Duodenal mucosa (tissue), 2 donors: ENCODE results near the gene MATCAP1.

Source experiments
- H3K27ac ChIP-seq: one replicate; pipeline ENCODE4 v1.7.0; 2013; ENCODE audit warnings: low read depth, low read length
- H3K27me3 ChIP-seq, 2 donors: one replicate each; pipeline ENCODE4 v1.7.0; 2013; ENCODE audit warnings: low read length in 2 of 2, control low read depth in 1 of 2; ENCODE audit not compliant: insufficient read depth in 2 of 2, control insufficient read depth in 1 of 2
- H3K36me3 ChIP-seq, 2 donors: one replicate each; pipeline ENCODE4 v1.7.0; 2013; ENCODE audit warnings: low read length in 2 of 2, control low read depth in 1 of 2; ENCODE audit not compliant: insufficient read depth in 2 of 2, control insufficient read depth in 1 of 2
- H3K4me1 ChIP-seq, 2 donors: one replicate each; pipeline ENCODE4 v1.7.0; 2013; ENCODE audit warnings: low read length in 2 of 2, control low read depth in 1 of 2; ENCODE audit not compliant: insufficient read depth in 2 of 2, control insufficient read depth in 1 of 2
- H3K4me3 ChIP-seq, 2 donors: one replicate each; pipeline ENCODE4 v1.7.0; 2013; ENCODE audit warnings: low read length in 2 of 2, low read depth in 1 of 2
- H3K9ac ChIP-seq, 2 donors: one replicate each; pipeline ENCODE4 v1.7.0; 2013; ENCODE audit warnings: low read length in 2 of 2, low read depth in 1 of 2
- H3K9me3 ChIP-seq, 2 donors: one replicate each; pipeline ENCODE4 v1.7.0; 2013; ENCODE audit warnings: low read length in 2 of 2, control low read depth in 1 of 2; ENCODE audit not compliant: control insufficient read depth in 1 of 2

Gene MATCAP1

DNA sequence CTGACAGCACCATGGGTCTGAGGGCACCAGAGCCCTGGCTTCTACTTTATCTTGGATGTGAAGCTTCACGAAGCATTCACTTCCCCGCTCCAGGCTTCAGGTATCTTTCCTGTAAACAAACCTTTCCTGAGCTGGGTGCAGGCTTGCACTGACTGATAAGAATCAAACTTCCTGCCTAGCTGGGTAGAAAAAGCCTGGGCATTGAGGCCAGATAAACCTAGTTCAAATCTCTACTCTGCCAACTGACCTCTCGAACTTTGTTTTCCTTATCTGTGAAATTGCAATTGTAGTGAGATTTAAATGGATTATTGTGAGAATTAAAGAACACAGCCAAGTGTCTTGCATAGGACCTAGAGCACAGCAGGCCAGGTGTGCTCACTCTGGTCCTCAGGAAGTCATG lies 40.2 kb upstream of the MATCAP1 start:
- Histone ChIP-seq H3K9ac (peak overlapping the region in 1 of 2 donors; percentile 17), H3K36me3 (peaks cover 4 to 11% of the 10 kb centered on the region in 2 donors), H3K27ac (no peak overlapping the region)

DNA sequence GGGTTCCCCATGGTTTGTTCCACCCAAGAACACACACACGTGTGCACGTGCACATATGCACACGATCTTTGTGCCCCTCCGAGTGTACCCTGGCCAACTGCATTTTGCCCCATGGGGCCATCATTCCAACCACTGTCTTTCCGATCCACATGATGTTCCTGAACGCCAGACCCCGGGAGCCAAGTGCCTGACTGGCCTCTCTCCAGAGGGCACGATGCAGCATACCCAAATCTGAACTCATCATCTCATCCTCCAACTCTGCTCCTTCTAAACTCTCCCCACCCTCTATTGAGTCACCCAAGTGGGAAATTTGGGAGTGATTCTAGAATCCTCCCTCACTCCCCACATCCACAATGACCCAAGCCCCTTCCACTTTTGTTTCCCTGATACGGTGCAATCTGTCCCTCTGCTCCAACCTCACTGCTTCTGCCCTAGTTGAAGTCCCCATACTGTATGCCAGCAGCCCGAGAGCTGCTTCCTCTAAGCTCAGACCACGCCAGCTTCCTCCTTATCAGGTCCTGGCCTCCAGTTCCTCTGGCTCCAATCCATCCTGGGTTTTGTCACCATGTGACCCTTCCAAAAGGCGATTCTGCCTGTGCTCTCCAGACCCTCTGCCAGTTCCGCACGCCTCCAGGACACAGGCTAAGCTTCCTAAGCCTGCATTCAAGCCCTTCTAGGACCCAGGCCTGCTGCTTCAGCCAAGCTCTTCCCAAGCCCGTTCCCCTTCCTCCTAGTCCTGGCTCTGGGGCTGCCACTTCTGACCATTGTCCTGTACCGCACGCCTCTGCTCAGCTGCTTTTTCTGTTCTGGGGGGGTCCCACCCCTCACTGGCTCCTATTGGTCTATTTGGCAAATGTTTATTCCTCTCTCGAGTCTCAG lies 33.1 kb upstream of the MATCAP1 start:
- Histone ChIP-seq H3K4me1 (peaks cover 6 to 22% of the 10 kb centered on the region in 2 donors), H3K27me3 (no peaks in the 10 kb centered on the region), H3K4me3 (peak overlapping the region in 1 of 2 donors; percentile 20), H3K36me3 (no peaks in the 10 kb centered on the region), H3K27ac (no peak overlapping the region), H3K9me3 (no peaks in the 10 kb centered on the region), H3K9ac (no peak overlapping the region)

More for the DNA sequence above, 40.2 kb upstream of the MATCAP1 start:
- H3K4me3 ChIP-seq, result no peak overlapping the region
- no peaks in the 10 kb centered on the region for H3K27me3 ChIP-seq
- H3K9me3 ChIP-seq, result no peaks in the 10 kb centered on the region
- H3K4me1 ChIP-seq, result peaks cover 41 to 43% of the 10 kb centered on the region in 2 donors

DNA sequence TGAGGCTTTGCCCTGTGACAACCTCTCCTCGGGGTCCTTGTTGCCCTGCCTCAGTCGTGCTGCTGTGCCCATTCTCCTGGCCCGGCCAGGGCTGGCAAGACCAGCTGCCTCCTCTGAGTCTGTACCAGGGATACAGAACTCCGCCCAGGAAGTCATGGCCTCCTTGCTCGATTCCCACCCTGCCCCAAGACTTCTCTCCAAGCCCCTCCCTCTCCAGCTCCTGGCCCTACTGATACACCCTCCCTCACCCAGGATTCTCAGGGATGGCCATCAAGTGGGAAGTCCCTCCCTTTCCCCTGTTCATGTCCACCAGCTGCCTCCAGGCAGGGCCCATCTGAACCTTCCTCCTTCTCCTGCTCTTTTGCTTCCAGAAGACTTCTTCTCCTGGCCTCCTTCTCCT lies 31.9 kb upstream of the MATCAP1 start:
- H3K9me3 ChIP-seq, result no peaks in the 10 kb centered on the region
- H3K4me3 ChIP-seq, result no peak overlapping the region
- peaks cover 6 to 22% of the 10 kb centered on the region in 2 donors for H3K4me1 ChIP-seq
- H3K27ac ChIP-seq, result no peak overlapping the region
- H3K9ac ChIP-seq, result no peak overlapping the region
- no peaks in the 10 kb centered on the region for H3K27me3 ChIP-seq
- H3K36me3 ChIP-seq, result no peaks in the 10 kb centered on the region

DNA sequence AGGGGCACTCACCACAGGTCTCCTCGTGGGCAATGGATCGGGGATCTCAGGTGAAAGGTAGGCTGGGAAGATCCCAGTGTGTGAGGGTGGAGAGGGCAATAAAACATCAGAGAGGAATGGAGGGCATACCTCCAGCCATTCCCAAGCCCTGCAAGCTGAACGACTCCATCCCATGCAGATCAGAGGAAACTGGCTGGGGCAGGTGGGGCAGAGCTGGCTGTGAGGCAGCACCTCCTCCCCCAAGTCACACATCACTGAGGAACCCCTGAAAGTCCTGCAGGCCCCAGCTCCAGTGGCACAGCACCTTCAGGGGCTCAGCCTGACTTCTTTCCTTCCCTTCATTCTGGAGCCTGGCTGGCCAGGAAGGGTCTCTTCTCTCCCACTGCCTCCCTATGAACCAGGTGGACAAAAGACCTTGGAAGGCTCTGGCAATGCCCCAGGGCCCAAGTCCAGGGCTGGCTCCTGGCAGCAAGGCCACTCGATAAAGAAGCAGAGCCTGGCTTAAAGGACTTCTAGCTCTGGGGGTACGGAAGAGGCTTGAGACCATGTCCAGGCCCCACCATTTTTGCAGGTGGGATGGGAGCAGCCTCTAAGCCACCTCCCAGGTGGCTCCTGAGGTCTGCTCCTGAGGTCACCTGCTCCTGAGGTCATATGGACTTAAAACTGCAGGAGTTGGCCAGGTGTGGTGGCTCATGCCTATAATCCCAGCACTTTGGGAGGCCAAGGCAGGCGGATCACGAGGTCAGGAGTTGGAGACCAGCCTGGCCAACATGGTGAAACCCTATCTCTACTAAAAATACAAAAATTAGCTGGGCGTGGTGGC lies 29.6 kb upstream of the MATCAP1 start:
- Histone ChIP-seq H3K4me1 (peaks cover 6 to 22% of the 10 kb centered on the region in 2 donors), H3K27me3 (no peaks in the 10 kb centered on the region), H3K4me3 (no peak overlapping the region), H3K36me3 (no peaks in the 10 kb centered on the region), H3K9me3 (no peaks in the 10 kb centered on the region), H3K27ac (no peak overlapping the region), H3K9ac (no peak overlapping the region)

DNA sequence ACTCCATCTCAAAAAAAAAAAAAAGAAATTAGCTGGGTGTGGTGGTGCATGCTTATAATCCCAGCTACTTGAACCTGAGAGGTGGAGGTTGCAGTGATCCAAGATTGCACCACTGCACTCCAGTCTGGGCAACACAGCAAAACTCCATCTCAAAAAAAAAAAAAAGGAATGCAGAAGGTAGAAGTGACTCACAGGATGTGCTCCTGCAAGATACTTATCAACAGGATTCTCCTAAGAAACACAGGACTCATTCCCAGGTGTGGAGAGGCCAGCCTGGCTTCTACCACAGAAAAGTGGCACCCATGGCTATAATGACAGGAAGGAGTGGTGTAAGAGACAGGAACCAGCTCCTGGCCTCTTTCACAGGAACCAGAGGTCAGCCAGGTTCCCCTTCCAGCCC lies 29.0 kb upstream of the MATCAP1 start:
- Histone ChIP-seq H3K9ac (no peak overlapping the region), H3K27ac (no peak overlapping the region)

DNA sequence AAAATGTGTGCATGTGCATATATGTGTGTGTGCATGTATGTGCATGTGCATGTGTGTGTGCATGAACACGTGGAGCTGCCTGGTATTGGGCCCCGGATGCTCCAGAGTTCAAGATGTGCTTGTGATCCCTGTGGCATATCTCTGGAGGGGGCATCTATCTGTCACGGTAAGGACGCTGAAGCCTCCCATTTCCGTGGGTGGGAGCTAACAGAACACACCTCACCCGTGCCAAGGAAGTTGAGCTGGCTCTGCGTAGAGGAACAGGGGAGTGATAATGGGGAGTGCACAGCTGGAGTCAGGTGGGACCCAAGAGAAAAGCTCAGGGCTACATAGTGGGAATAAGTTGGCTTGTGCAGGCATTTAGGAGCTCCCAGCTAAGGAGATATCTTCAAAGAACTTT lies 27.9 kb upstream of the MATCAP1 start:
- H3K9ac ChIP-seq, result no peak overlapping the region
- no peak overlapping the region for H3K4me3 ChIP-seq
- no peak overlapping the region for H3K27ac ChIP-seq
- H3K9me3 ChIP-seq, result no peaks in the 10 kb centered on the region
- H3K27me3 ChIP-seq, result no peaks in the 10 kb centered on the region
- H3K4me1 ChIP-seq, result peaks cover 6 to 22% of the 10 kb centered on the region in 2 donors
- H3K36me3 ChIP-seq, result no peaks in the 10 kb centered on the region

More for the DNA sequence above, 29.0 kb upstream of the MATCAP1 start:
- H3K36me3 ChIP-seq, result no peaks in the 10 kb centered on the region
- no peaks in the 10 kb centered on the region for H3K9me3 ChIP-seq
- no peaks in the 10 kb centered on the region for H3K27me3 ChIP-seq
- peaks cover 6 to 22% of the 10 kb centered on the region in 2 donors for H3K4me1 ChIP-seq
- no peak overlapping the region for H3K4me3 ChIP-seq

DNA sequence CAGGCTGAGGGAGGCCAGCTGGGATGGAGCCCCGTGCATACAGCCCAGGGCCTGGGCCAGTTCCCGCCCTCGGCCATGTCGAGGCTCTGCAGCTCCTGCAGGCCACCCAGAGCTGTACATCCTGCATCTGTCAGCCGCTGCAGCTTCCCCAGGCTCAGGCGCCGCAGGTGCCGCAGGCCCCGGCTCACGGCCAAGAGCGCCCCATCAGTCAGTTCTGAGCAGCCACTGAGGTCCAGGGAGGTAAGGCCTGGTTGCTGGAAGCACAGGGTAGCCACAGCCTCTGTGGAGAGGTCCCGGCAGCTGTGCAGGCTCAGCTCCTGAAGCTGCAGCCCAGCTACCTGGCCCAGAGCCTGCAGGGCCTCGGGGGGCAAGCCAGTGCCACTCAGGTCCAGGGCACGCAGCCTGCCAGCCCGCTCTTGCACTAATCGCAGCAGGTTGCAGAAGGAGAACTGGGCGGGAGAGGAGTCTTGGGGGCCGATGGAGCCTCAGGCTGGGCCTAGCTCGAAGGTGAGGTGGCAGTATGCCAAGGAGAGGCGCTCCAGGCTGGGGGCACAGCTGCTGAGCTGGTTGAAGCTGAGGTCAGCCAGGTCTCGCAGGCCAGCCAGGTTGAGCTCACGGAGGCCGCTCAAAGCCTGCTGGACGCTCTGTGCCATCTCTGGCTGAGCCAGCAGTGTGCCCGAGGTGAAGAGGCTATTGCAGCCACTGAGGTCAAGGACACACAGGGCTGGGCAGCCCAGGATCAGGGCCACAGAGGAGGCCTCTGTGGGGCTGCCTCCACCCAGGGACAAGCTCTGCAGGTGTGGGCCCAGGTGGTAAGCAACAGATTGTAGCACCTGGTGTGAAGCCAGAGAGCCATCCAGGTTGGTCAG lies 26.5 kb upstream of the MATCAP1 start:
- Histone ChIP-seq H3K4me1 (peaks cover 6 to 16% of the 10 kb centered on the region in 2 donors), H3K9ac (no peak overlapping the region), H3K4me3 (no peak overlapping the region), H3K36me3 (no peaks in the 10 kb centered on the region), H3K9me3 (no peaks in the 10 kb centered on the region), H3K27me3 (no peaks in the 10 kb centered on the region), H3K27ac (no peak overlapping the region)

DNA sequence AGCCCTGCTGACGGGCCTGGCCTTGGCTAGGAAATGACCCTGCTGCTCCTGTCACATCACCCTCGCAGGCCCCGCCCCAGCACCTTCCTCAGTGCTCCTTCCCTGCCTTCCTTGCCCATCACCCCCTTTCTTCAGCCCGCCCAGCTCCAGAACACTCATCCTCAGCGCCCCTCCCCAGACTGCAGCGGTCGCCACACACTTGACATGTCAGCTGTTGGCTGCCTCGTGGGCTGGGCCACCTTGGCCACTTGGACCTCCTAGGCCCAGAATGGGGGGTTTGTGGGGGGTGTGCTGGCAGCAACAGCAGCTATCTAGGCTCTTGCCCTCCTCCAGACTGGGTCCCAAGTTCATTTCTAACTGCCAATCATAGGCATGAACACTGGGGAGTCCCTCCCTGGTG lies 25.8 kb upstream of the MATCAP1 start:
- Histone ChIP-seq H3K9me3 (no peaks in the 10 kb centered on the region), H3K27me3 (no peaks in the 10 kb centered on the region), H3K36me3 (no peaks in the 10 kb centered on the region), H3K4me3 (no peak overlapping the region), H3K27ac (no peak overlapping the region), H3K4me1 (peaks cover 6 to 16% of the 10 kb centered on the region in 2 donors), H3K9ac (no peak overlapping the region)

DNA sequence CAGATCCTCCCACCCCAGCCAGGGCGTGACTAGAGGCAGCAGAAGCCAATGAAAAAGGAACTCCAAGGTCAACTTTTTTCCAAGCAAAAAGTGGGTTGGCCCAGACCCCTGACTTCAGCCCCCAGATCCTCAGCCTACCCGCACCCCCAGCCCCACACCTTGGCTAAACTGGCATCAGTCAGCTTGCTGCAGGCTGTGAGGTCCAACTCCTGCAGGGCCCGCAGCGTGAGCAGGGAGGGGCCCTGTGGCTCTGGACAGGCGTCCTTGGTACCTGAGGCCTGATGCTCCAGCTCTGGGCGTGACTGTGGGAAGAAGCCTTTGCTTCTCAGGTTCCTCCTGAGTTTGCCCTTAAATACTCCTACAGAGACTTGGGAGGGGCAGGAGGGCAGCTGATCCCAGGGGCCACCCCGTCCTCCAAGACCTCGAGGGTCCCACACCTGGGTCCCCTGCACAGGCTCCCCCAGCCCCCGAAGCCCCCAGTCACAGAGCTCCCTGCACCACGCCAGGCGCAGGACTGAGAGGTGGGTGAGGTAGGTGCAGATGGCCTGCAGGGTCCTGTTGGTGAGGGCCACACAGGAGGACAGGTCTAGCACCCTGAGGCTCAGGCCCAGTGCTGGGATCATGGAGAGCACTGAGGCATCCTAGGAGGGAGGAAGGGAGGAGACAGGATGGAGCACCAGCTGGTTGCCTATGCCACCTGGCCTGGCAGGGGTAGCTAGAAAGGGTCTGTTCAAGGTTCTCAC lies 24.6 kb upstream of the MATCAP1 start:
- Histone ChIP-seq H3K4me3 (no peak overlapping the region), H3K9me3 (no peaks in the 10 kb centered on the region), H3K9ac (no peak overlapping the region), H3K27me3 (no peaks in the 10 kb centered on the region), H3K27ac (no peak overlapping the region), H3K4me1 (peaks cover 2 to 4% of the 10 kb centered on the region in 2 donors), H3K36me3 (peaks cover 0 to 12% of the 10 kb centered on the region in 2 donors)
